ENCODE results near the gene MAGI3. TPM values are rescaled to one million over a fixed set of nuclear protein-coding genes. Genes with fewer than 3 reads are reported as not detected.
"Not testable (repeated sequence)": the region's sequence is repeated elsewhere in the genome, so short reads cannot be mapped to it uniquely, and the experiment has no call there.

MAGI3 gene
- total RNA-seq, 2 donors from 2014 or later: 23.4 to 29.4 TPM

- Histone ChIP-seq H3K27ac (no peak overlapping the region), H3K27me3 (replicated peaks; ENCODE audit: insufficient read depth) (no peaks in the 10 kb centered on the region), H3K4me1 (ENCODE audit: control insufficient read depth in 1 of 2, low read depth in 2 of 2) (no peaks in the 10 kb centered on the region), H3K36me3 (peaks cover 17% of the 10 kb centered on the region), H3K9me3 (no peaks in the 10 kb centered on the region), H3K4me3 (no peak overlapping the region)
- no peak for TF ChIP-seq CTCF (IDR thresholded peaks at IDR 0.05)
- no peak for ATAC-seq (ENCODE audit: insufficient number of reproducible peaks, low FRiP score, low read depth)
- no peak for DNase-seq (ENCODE audit: low spot score)
Observed at GRCh38 chr1:113714606-113715269, 324.4 kb downstream of the MAGI3 start.

GRCh38 chr1:113717506-113717905, 327.2 kb downstream of the MAGI3 start:
- H3K36me3 ChIP-seq: peaks cover 16% of the 10 kb centered on the region
- not testable (repeated sequence) for H3K4me1 ChIP-seq (ENCODE audit: control insufficient read depth in 1 of 2, low read depth in 2 of 2); H3K4me3 ChIP-seq; DNase-seq (ENCODE audit: low spot score); H3K9me3 ChIP-seq; H3K27ac ChIP-seq; H3K27me3 ChIP-seq (replicated peaks; ENCODE audit: insufficient read depth); ATAC-seq (ENCODE audit: insufficient number of reproducible peaks, low FRiP score, low read depth)

- H3K4me1 ChIP-seq (ENCODE audit: control insufficient read depth in 1 of 2, low read depth in 2 of 2); DNase-seq (ENCODE audit: low spot score); H3K9me3 ChIP-seq; H3K27me3 ChIP-seq (replicated peaks; ENCODE audit: insufficient read depth); H3K4me3 ChIP-seq; ATAC-seq (ENCODE audit: insufficient number of reproducible peaks, low FRiP score, low read depth); H3K27ac ChIP-seq: not testable (repeated sequence)
- H3K36me3 ChIP-seq: peaks cover 16% of the 10 kb centered on the region
Observed at GRCh38 chr1:113718621-113719020, 328.3 kb downstream of the MAGI3 start.

GRCh38 chr1:113721010-113721409, 330.7 kb downstream of the MAGI3 start:
- H3K4me1 ChIP-seq (ENCODE audit: control insufficient read depth in 1 of 2, low read depth in 2 of 2): no peaks in the 10 kb centered on the region
- peaks cover 13% of the 10 kb centered on the region for H3K36me3 ChIP-seq
- H3K27ac ChIP-seq: no peak overlapping the region
- H3K27me3 ChIP-seq (replicated peaks; ENCODE audit: insufficient read depth): no peaks in the 10 kb centered on the region
- no peak overlapping the region for H3K4me3 ChIP-seq
- TF ChIP-seq CTCF (IDR thresholded peaks at IDR 0.05): no peak
- no peaks in the 10 kb centered on the region for H3K9me3 ChIP-seq
- no peak for DNase-seq (ENCODE audit: low spot score)
- no peak for ATAC-seq (ENCODE audit: insufficient number of reproducible peaks, low FRiP score, low read depth)

- H3K4me1 ChIP-seq (ENCODE audit: control insufficient read depth in 1 of 2, low read depth in 2 of 2): no peaks in the 10 kb centered on the region
Observed at GRCh38 chr1:113732802-113733201, 342.5 kb downstream of the MAGI3 start.

More at GRCh38 chr1:113732802-113733201, 342.5 kb downstream of the MAGI3 start:
- no peak for TF ChIP-seq CTCF (IDR thresholded peaks at IDR 0.05)
- Histone ChIP-seq H3K27ac (no peak overlapping the region), H3K9me3 (no peaks in the 10 kb centered on the region), H3K27me3 (replicated peaks; ENCODE audit: insufficient read depth) (no peaks in the 10 kb centered on the region), H3K4me3 (no peak overlapping the region), H3K36me3 (peaks cover 5% of the 10 kb centered on the region)
- ATAC-seq (ENCODE audit: insufficient number of reproducible peaks, low FRiP score, low read depth): no peak
- DNase-seq (ENCODE audit: low spot score): no peak

Measured in thoracic aorta (tissue), 2 donors.